Body of pancreas (tissue), 4 donors: ENCODE measurements around the gene KRT71. TPM values are rescaled to one million over a fixed set of nuclear protein-coding genes. Genes with fewer than 3 reads are reported as not detected.

Source experiments
- ATAC-seq: fragments of 150-250 bp; one replicate; pipeline ENCODE4 v1.9.1; 2016
- DNase-seq, 4 donors: peaks; one replicate each; pipeline ENCODE4 v3.0.0-alpha.2; 2019
- H3K27ac ChIP-seq, 4 donors: fragments of 200-600 bp; sonication (generic); 1 replicate in 3 of 4; 2 replicates in 1 of 4; pipeline versions ENCODE4 v1.5.1 to v1.6.1; 2016 to 2019; ENCODE audit warnings: mild to moderate bottlenecking in 1 of 4, mixed read lengths in 1 of 4, moderate library complexity in 1 of 4
- H3K27me3 ChIP-seq, 2 donors: fragments of 200-600 bp; sonication (generic); one replicate each; pipeline ENCODE4 v1.6.0; 2016; ENCODE audit warnings: mild to moderate bottlenecking in 1 of 2
- H3K36me3 ChIP-seq, 2 donors: fragments of 200-600 bp; sonication (generic); replicated peaks in 1 of 2; 2 replicates each; pipeline ENCODE4 v1.5.1; 2016; ENCODE audit warnings: low read depth in 2 of 2; ENCODE audit not compliant: insufficient read depth in 1 of 2
- H3K4me1 ChIP-seq: fragments of 200-600 bp; sonication (generic); one replicate; pipeline ENCODE4 v1.6.0; 2016
- H3K4me3 ChIP-seq, 2 donors: fragments of 200-600 bp; sonication (generic); 1 replicate in 1 of 2; 2 replicates in 1 of 2; pipeline ENCODE4 v1.5.1; 2016 to 2019
- H3K9me3 ChIP-seq, 3 donors: fragments of 200-600 bp; sonication (generic); 1 replicate in 2 of 3; 2 replicates in 1 of 3; pipeline ENCODE4 v1.5.1; 2016
- CTCF ChIP-seq, 7 experiments: fragments of 450-650 bp in 4 of 7; fragments of 200-600 bp in 3 of 7; sonication (generic) in 3 of 7; IDR thresholded peaks; one replicate each; pipeline ENCODE4 v1.5.1; 2016 to 2019; ENCODE audit warnings: antibody characterized with exemption in 7 of 7
- POLR2A ChIP-seq, 3 donors: fragments of 450-650 bp; IDR thresholded peaks; one replicate each; pipeline ENCODE4 v1.6.1; 2016; ENCODE audit warnings: antibody characterized with exemption in 3 of 3, mild to moderate bottlenecking in 2 of 3
- WGBS, 2 donors: methylation state at CpG; one replicate each; pipeline ENCODE4 v1.1.5; 2017; 5-methylcytosine and 5-hydroxymethylcytosine counted together
- intact Hi-C: fragments of 100-400 bp; cut with DNase I; formaldehyde crosslinking; loops from one replicate; pipeline ENCODE4 v1.15.1; 2023
- total RNA-seq, 2 donors: library from RNA; depleted of rRNA; stranded (reverse); fragments of >200 nt; gene quantifications; one replicate each; pipeline ENCODE4 v1.1.0, GENCODE V29; 2016

The KRT71 gene
- total RNA-seq, 2 donors from 2014 or later: not detected

DNA sequence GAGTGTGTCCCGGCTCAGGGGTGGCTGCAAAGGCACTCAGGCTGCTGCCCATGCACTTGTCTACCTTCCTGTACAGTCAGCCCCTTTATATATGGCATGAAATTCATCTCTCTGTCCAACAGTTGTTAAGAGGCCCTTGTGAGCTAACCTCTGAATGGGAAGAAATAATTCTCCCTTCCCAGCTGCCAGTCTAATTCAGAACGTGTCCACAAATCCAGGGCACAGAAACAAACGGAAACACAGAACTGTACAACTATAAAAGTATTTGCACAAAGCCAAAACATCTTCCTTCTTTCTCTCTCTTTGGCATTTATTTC is 33.6 kb downstream of the KRT71 start:
- ATAC-seq (no peak), DNase-seq (no peak)
- 85 to 88% methylated on average over 2 to 3 of the region's 3 CpGs for WGBS, 2 donors
- Histone ChIP-seq H3K9me3 (no peaks in the 10 kb centered on the region), H3K4me3 (no peak overlapping the region), H3K4me1 (peaks cover 30% of the 10 kb centered on the region), H3K27ac (no peak overlapping the region), H3K36me3 (no peaks in the 10 kb centered on the region), H3K27me3 (no peaks in the 10 kb centered on the region)
- intact Hi-C loops: loop anchor here (10.0 kb wide), 1 partner anchor 365 kb away; no protein-coding TSS in a partner anchor
- TF ChIP-seq POLR2A (IDR thresholded peaks at IDR 0.05) (no peak), CTCF (IDR thresholded peaks at IDR 0.05) (no peak)

GRCh38 chr12:52518574-52519386 is 34.2 kb downstream of the KRT71 start:
- TF ChIP-seq CTCF (IDR thresholded peaks at IDR 0.05) (no peak), POLR2A (IDR thresholded peaks at IDR 0.05) (no peak)
- Histone ChIP-seq H3K9me3 (no peaks in the 10 kb centered on the region), H3K36me3 (no peaks in the 10 kb centered on the region), H3K4me1 (peaks cover 30% of the 10 kb centered on the region), H3K4me3 (no peak overlapping the region), H3K27ac (no peak overlapping the region), H3K27me3 (no peaks in the 10 kb centered on the region)
- intact Hi-C loops: loop anchor here (10.0 kb wide), 1 partner anchor 364 kb away; no protein-coding TSS in a partner anchor
- WGBS, 2 donors: 83 to 84% methylated on average over 8 of the region's 8 CpGs
- ATAC-seq: no peak
- DNase-seq: no peak

DNA sequence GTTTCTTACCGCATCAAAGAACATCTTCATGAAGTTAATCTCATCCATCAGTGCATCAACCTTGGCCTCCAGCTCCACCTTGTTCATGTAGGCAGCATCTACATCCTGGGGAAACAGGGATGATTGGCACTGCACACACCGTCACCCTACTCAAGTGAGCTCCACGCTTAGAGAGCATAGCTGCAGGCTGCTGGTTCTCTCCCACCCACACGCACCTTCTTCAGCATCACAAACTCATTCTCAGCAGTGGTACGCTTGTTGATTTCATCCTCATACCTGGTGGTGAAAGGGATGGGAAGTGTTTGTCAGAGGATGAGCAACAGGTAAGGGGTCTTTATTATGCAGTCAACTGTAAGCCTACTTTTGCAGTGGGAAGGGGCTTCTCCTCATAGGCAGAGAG is 35.1 kb downstream of the KRT71 start:
- TF ChIP-seq CTCF (IDR thresholded peaks at IDR 0.05) (no peak), POLR2A (IDR thresholded peaks at IDR 0.05) (no peak)
- H3K4me1 ChIP-seq: peaks cover 25% of the 10 kb centered on the region
- no peak for ATAC-seq
- H3K4me3 ChIP-seq: no peak overlapping the region
- intact Hi-C loops: loop anchor here (10.0 kb wide), 1 partner anchor 363 kb away; no protein-coding TSS in a partner anchor
- no peaks in the 10 kb centered on the region for H3K9me3 ChIP-seq
- H3K36me3 ChIP-seq: no peaks in the 10 kb centered on the region
- WGBS, 2 donors: 89 to 100% methylated on average over 5 of the region's 5 CpGs
- no peaks in the 10 kb centered on the region for H3K27me3 ChIP-seq
- no peak for DNase-seq
- H3K27ac ChIP-seq: no peak overlapping the region

DNA sequence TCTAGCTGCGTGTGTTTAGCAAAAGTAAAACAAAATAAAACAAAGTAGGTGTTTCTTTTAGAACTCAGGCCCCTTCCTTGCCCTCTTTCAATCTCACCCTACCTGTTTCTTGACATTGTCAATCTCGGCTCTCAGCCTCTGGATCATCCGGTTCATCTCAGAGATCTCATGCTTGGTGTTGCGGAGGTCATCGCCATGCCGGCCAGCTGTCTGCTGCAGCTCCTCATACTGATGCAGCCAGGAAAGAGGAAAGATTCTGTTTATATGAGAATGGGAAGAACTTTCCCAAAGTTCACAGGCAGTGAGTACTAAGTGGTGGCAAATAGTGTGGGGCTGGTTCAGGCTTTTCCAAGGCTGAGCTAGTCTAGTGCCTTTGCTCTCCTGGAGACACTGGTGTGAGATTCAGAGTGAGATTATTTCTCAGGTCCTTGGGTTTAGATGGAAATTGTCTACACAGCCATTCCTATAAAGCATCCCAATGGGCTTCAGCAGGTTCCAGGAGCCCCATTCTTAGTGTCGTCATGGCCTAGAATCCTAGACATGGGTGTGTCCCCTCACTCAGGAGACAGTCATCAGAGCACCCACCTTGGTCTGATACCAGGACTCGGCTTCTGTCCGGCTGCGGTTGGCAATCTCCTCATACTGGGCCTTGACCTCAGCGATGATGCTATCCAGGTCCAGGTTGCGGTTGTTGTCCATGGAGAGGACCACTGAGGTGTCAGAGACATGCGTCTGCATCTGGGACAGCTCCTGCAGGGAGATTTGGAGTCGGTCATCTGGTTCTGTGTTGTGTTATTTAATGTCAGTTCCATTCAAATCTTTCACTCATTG is 35.7 kb downstream of the KRT71 start:
- peaks cover 18% of the 10 kb centered on the region for H3K4me1 ChIP-seq
- 89 to 94% methylated on average over 13 to 14 of the region's 14 CpGs for WGBS, 2 donors
- H3K36me3 ChIP-seq: no peaks in the 10 kb centered on the region
- H3K27me3 ChIP-seq: no peaks in the 10 kb centered on the region
- TF ChIP-seq CTCF (IDR thresholded peaks at IDR 0.05): no peak
- no peak for TF ChIP-seq POLR2A (IDR thresholded peaks at IDR 0.05)
- no peaks in the 10 kb centered on the region for H3K9me3 ChIP-seq
- no peak for ATAC-seq
- H3K4me3 ChIP-seq: no peak overlapping the region
- no peak for DNase-seq
- intact Hi-C loops: loop anchor here (10.0 kb wide), 1 partner anchor 362 kb away; no protein-coding TSS in a partner anchor
- no peak overlapping the region for H3K27ac ChIP-seq
